ENCODE results near the gene PIK3R3. TPM values are rescaled to one million over a fixed set of nuclear protein-coding genes. Genes with fewer than 3 reads are reported as not detected.

The PIK3R3 gene
- total RNA-seq, 2 donors from 2014 or later, result 18.4 to 19.0 TPM

DNA sequence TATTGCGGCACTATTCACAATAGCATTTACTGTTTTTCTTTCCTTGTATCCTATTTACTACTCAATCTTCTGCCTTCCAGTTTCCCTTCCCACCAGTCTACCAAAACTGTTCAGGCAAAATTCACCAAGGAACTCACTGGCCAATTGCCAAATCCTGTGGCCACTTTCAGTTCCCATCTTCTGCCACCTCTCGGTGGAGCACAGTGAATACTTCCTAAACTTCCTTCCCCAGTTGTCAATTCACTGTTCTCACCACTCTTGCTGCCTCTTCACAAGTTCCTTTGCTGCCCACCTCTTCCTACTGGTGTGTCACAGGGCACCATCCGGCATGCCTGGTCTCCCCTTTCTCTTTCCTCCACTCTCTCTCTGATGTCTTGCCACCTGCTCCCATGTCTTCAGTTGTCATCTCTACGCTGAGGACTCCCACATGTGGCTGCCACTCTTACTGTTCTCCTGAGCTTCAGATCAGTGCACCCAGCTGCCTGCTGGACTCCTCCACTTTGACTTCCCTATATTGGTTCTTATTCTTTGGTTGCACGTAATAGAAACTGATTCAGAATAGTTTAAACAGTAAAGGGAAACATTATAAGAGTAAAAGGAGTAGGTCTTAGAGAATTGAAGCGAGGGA lies 114.4 kb downstream of the PIK3R3 start:
- no peak for DNase-seq
- Histone ChIP-seq H3K9ac (ENCODE audit: extremely low read depth, low read length, poor library complexity, severe bottlenecking) (no peak overlapping the region), H3K36me3 (ENCODE audit: control insufficient read depth, insufficient read depth, low read length) (peaks cover 23% of the 10 kb centered on the region), H3K4me3 (ENCODE audit: low read length) (no peak overlapping the region), H3K27me3 (ENCODE audit: control insufficient read depth, insufficient read depth, low read length, poor library complexity, severe bottlenecking) (no peaks in the 10 kb centered on the region), H3K27ac (ENCODE audit: low read depth, low read length) (no peak overlapping the region), H3K4me1 (ENCODE audit: control insufficient read depth, insufficient read depth, low read length) (no peaks in the 10 kb centered on the region), H3K9me3 (ENCODE audit: control insufficient read depth, low read length) (peaks cover 5% of the 10 kb centered on the region)
- no peak overlapping the region for H3K27ac Mint-ChIP-seq
- no peak overlapping the region for H3K4me3 Mint-ChIP-seq
- peaks cover 2% of the 10 kb centered on the region for H3K9me3 Mint-ChIP-seq
- H3K4me1 Mint-ChIP-seq, result no peaks in the 10 kb centered on the region
- TF ChIP-seq, protein P1, sequence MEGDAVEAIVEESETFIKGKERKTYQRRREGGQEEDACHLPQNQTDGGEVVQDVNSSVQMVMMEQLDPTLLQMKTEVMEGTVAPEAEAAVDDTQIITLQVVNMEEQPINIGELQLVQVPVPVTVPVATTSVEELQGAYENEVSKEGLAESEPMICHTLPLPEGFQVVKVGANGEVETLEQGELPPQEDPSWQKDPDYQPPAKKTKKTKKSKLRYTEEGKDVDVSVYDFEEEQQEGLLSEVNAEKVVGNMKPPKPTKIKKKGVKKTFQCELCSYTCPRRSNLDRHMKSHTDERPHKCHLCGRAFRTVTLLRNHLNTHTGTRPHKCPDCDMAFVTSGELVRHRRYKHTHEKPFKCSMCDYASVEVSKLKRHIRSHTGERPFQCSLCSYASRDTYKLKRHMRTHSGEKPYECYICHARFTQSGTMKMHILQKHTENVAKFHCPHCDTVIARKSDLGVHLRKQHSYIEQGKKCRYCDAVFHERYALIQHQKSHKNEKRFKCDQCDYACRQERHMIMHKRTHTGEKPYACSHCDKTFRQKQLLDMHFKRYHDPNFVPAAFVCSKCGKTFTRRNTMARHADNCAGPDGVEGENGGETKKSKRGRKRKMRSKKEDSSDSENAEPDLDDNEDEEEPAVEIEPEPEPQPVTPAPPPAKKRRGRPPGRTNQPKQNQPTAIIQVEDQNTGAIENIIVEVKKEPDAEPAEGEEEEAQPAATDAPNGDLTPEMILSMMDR (conservative IDR thresholded peaks at IDR 0.05), result no peak
- 95 to 98% methylated on average over 4 to 6 of the region's 6 CpGs for WGBS, 2 experiments (ENCODE audit: insufficient coverage in 1 of 2, insufficient read length in 1 of 2)
- peaks cover 27% of the 10 kb centered on the region for H3K36me3 Mint-ChIP-seq (ENCODE audit: low read depth)
- H3K27me3 Mint-ChIP-seq (ENCODE audit: insufficient read depth), result no peaks in the 10 kb centered on the region

DNA sequence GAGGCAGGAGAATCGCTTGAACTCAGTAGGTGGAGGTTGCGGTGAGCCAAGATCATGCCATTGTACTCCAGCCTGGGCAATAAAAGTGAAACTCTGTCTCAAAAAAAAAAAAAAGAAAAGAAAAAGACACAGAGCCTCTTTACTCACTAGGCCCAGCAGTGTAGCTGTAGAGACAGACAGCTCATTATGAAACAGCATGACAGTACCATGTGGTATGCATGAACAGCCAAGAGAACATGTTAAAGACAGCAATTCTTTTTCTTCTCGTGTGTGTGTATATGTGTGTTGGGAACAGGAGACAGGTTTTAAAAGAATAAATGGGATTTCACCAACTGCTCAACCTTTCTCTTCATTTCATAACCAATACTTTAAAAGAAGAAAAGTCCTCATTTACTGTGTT lies 118.8 kb downstream of the PIK3R3 start:
- H3K9ac ChIP-seq (ENCODE audit: extremely low read depth, low read length, poor library complexity, severe bottlenecking), result no peak overlapping the region
- peaks cover 50% of the 10 kb centered on the region for H3K36me3 Mint-ChIP-seq (ENCODE audit: low read depth)
- H3K27me3 ChIP-seq (ENCODE audit: control insufficient read depth, insufficient read depth, low read length, poor library complexity, severe bottlenecking), result no peaks in the 10 kb centered on the region
- H3K27me3 Mint-ChIP-seq (ENCODE audit: insufficient read depth), result no peaks in the 10 kb centered on the region
- H3K9me3 Mint-ChIP-seq, result peaks cover 2% of the 10 kb centered on the region
- no peak overlapping the region for H3K27ac Mint-ChIP-seq
- no peak overlapping the region for H3K27ac ChIP-seq (ENCODE audit: low read depth, low read length)
- no peak for DNase-seq
- TF ChIP-seq, protein P1 (conservative IDR thresholded peaks at IDR 0.05), result no peak
- peaks cover 3% of the 10 kb centered on the region for H3K4me1 ChIP-seq (ENCODE audit: control insufficient read depth, insufficient read depth, low read length)
- peaks cover 39% of the 10 kb centered on the region for H3K36me3 ChIP-seq (ENCODE audit: control insufficient read depth, insufficient read depth, low read length)
- peaks cover 5% of the 10 kb centered on the region for H3K9me3 ChIP-seq (ENCODE audit: control insufficient read depth, low read length)
- H3K4me3 ChIP-seq (ENCODE audit: low read length), result no peak overlapping the region
- H3K4me3 Mint-ChIP-seq, result no peak overlapping the region
- 92 to 100% methylated on average over 2 of the region's 3 CpGs for WGBS, 2 experiments (ENCODE audit: insufficient coverage in 1 of 2, insufficient read length in 1 of 2)
- H3K4me1 Mint-ChIP-seq, result peaks cover 8% of the 10 kb centered on the region

DNA sequence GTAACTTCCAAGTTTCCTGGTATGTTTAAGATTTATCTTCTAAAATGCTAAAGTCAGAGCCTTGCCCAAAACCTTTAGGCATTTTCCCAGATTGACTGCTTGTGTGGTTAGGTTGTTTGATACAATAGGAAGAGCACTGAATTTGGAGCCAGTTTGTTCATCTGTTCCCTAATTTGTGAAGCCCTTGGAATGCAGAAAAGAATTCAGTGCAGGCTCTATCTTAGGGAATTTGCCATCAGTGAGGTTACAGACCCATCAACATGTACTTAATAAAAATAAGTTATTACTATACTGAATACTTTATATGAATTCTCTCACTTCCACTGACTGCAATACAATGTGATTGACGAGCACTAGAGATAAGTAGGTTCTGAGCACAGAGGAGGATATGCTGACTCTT lies 120.2 kb downstream of the PIK3R3 start:
- WGBS, 2 experiments (ENCODE audit: insufficient coverage in 1 of 2, insufficient read length in 1 of 2), result 78 to 91% methylated on average over 1 of the region's 1 CpG
- Mint-ChIP-seq H3K27ac (no peak overlapping the region), H3K36me3 (ENCODE audit: low read depth) (peaks cover 62% of the 10 kb centered on the region), H3K4me1 (peaks cover 15% of the 10 kb centered on the region), H3K9me3 (peaks cover 2% of the 10 kb centered on the region), H3K4me3 (no peak overlapping the region), H3K27me3 (ENCODE audit: insufficient read depth) (no peaks in the 10 kb centered on the region)
- Histone ChIP-seq H3K4me1 (ENCODE audit: control insufficient read depth, insufficient read depth, low read length) (peaks cover 3% of the 10 kb centered on the region), H3K4me3 (ENCODE audit: low read length) (no peak overlapping the region), H3K9ac (ENCODE audit: extremely low read depth, low read length, poor library complexity, severe bottlenecking) (no peak overlapping the region), H3K9me3 (ENCODE audit: control insufficient read depth, low read length) (peaks cover 5% of the 10 kb centered on the region), H3K27me3 (ENCODE audit: control insufficient read depth, insufficient read depth, low read length, poor library complexity, severe bottlenecking) (no peaks in the 10 kb centered on the region), H3K36me3 (ENCODE audit: control insufficient read depth, insufficient read depth, low read length) (peaks cover 46% of the 10 kb centered on the region), H3K27ac (ENCODE audit: low read depth, low read length) (no peak overlapping the region)
- TF ChIP-seq, protein P1 (conservative IDR thresholded peaks at IDR 0.05), result no peak
- no peak for DNase-seq
